Activated CD8-positive, alpha-beta memory T cell treated with anti-CD3 and anti-CD28 coated beads for 36 hours (primary cell): ENCODE data around the gene DMRTA1. TPM values are rescaled to one million over a fixed set of nuclear protein-coding genes. Genes with fewer than 3 reads are reported as not detected.
"Not testable (repeated sequence)": the region's sequence is repeated elsewhere in the genome, so short reads cannot be mapped to it uniquely, and the experiment has no call there.

Experiments used
- CTCF ChIA-PET: fragments of 350-600 bp; sonication (Branson Sonifier 250); formaldehyde crosslinking; loops from one replicate; lab custom pipeline; 2021; ENCODE audit warnings: antibody characterized with exemption; lab: Charles Lee
- POLR2A ChIA-PET: fragments of 350-600 bp; sonication (Branson Sonifier 250); formaldehyde crosslinking; loops from one replicate; lab custom pipeline; 2021; ENCODE audit warnings: antibody characterized with exemption; lab: Charles Lee
- total RNA-seq, 2 experiments: library from RNA; stranded (reverse); gene quantifications; one replicate each; pipeline ENCODE4 v1.2.3, GENCODE V29; 2021

The DMRTA1 gene
- total RNA-seq, 2 experiments from 2014 or later = not detected

DNA sequence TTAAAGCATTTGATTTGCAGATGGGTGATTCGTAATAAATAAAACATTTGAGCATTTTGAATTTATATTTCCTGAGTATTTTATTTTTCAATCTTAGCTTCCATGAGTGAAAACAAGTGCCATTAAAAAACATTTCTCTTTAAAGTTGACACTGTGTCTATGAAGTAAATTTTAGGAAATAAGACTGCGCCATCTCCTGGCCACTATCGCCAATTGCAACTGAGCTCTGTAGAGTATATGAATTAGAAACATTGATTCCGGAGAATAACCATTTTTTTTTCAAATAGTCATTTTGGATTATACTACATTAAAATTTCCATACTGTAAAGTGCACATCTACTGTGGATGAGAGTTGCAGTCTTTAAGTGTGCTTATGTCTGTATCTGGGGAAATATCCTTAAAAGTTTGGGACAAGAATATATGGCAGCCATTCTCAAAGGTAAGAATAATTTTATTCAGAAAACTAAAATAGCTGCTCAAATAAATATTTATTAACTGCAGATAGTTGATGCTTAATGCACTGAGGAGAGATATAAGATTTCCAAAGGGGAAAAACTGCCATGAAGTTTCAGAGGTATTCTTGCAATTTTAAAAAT is 5.9 kb downstream of the DMRTA1 start:
- ChIA-PET POLR2A (interaction anchor here (0.6 kb wide), 1 partner anchor 465 kb away, joined by 3 read pairs; no protein-coding TSS in a partner anchor), CTCF (interaction anchor here (0.6 to 1.8 kb wide), 4 partner anchors 146 to 687 kb away, joined by 3 to 7 read pairs (median 4); no protein-coding TSS in a partner anchor)

DNA sequence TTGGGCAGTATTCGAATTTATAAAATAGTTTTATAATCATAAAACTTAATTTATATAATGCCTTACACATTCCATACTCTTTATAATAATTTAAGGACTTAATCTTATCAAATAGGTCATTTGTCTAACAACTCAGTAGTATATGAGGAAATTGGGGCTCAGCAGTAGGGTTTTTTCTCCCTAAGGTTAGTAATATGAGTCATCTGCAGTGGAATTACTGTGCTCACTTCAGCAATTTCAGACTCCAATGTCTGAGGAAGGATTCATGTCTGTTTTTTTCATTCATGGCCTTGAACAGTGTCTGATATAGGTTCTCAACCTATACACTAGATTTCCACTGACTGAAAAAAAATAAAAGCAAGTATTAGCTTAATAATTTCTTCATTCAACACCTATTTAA is 7.4 kb downstream of the DMRTA1 start:
- POLR2A ChIA-PET = no interaction called here
- CTCF ChIA-PET = interaction anchor here (2.0 kb wide), 1 partner anchor 210 kb away, joined by 6 read pairs; no protein-coding TSS in a partner anchor

DNA sequence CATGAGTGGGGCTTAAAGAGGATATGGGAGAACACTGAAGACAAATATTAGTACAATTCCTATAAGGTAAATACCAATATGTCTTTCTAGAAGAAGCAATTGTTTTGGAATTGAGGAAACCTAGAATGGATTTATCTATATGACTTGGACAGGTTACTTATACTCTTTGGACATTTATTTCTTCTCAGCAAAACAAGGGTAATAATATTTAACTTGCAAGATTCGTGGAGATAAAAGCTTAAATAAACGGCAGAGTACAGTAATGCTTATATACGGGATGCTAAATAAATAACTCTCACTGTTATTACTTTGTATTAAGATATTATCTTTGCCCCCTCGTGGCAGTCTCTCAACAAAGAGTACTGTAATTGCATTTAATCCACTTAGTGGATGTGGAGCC is 8.6 kb downstream of the DMRTA1 start:
- POLR2A ChIA-PET = no interaction called here
- CTCF ChIA-PET = interaction anchor here (2.0 kb wide), 1 partner anchor 211 kb away, joined by 6 read pairs; no protein-coding TSS in a partner anchor

DNA sequence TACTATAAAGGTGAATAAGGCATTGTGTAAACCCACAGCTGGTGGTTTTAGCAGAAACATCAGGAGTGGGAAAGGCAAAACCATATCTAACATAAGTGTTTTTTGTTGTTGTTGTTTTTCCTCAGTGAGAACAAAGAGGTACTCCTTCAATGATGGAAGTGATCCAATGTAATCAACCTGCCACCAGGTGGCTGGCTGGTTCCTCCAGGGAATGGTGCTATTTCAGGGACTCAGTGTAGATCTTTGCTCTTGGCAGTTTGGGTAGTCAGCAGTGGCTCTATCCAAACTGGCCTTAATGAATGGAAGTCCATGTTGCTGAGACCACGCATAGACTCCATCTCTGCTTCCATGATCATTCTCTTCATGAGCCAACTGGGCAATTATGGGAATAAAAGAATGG is 10.8 kb downstream of the DMRTA1 start:
- ChIA-PET POLR2A (no interaction called here), CTCF (no interaction called here)

DNA sequence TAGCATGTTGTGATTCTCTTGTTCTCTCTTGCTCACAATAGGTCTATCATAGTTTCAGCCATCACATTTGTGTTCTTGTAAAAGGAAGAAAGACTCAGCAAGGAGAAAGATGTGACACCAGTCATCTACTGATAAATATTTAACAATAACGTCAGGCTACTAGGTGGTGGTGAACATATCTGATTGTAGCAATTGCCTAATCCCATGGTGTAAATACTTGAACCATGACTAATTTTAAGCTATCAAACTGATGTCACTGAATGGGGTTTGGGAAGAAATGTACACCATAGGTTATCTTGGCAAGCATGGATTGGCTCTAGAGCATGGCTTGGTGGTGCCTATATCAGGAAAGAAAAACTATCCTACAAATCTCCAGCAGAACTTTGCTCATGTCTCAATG is 16.6 kb downstream of the DMRTA1 start:
- CTCF ChIA-PET = no interaction called here

DNA sequence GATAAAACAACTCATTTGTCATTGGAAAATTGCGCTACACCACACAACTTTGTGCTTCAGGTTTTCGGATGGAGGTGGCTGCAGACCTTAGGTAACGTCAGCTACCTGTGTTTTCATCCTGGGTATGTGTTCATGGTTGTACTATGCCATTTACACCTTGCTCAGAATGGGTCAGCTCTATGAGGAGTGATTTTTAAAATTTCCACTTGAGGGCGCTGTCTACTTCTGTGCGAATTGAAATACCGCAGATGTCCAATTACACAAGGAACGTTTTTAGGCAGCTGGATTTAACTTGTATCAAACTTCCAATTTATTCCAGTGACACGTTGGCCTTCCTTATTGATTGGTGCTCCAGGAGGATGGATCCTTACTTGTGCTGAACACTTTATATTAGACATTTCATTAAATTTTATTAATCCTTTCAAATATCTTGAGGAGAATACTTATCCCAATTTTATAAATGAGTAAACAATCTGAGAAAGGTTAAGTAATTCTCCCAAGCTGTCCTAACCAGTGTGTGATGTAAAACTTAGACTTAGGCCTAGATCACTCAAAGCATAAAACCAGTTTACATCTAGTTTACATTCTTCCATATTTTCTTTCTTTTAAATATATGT is 23.4 kb downstream of the DMRTA1 start:
- CTCF ChIA-PET = no interaction called here
- POLR2A ChIA-PET = interaction anchor here (0.6 kb wide), 1 partner anchor 369 kb away, joined by 5 read pairs; no protein-coding TSS in a partner anchor

More for the DNA sequence above, 16.6 kb downstream of the DMRTA1 start:
- POLR2A ChIA-PET = no interaction called here

- ChIA-PET POLR2A (no interaction called here), CTCF (no interaction called here)
Measured at GRCh38 chr9:22481566-22481965, 34.9 kb downstream of the DMRTA1 start.

GRCh38 chr9:22483528-22484070 is 37.0 kb downstream of the DMRTA1 start:
- CTCF ChIA-PET = no interaction called here
- POLR2A ChIA-PET = no interaction called here

- CTCF ChIA-PET, POLR2A ChIA-PET: not testable (repeated sequence)
Measured at GRCh38 chr9:22496197-22496596, 49.6 kb downstream of the DMRTA1 start.
